CD4-positive, CD25-positive, alpha-beta regulatory T cell (primary cell): ENCODE measurements around the gene CDK2. TPM values are rescaled to one million over a fixed set of nuclear protein-coding genes. Genes with fewer than 3 reads are reported as not detected.

ENCODE experiments used
- ATAC-seq, 2 donors: fragments of 150-1000 bp; cut with Tn5 transposase; one replicate each; pipeline ENCODE4 v1.10.0; 2021; ENCODE audit warnings: low read depth in 2 of 2, moderate number of reproducible peaks in 2 of 2, moderate library complexity in 1 of 2
- DNase-seq, 3 donors: peaks; one replicate each; pipeline versions ENCODE4 v3.0.0 to v3.0.0-alpha.2; 2012 to 2022; ENCODE audit warnings: mixed read lengths in 1 of 3
- H3K27ac ChIP-seq: one replicate; pipeline ENCODE4 v1.7.0; 2013; ENCODE audit warnings: mild to moderate bottlenecking, low read length; ENCODE audit not compliant: insufficient read depth, poor library complexity, severe bottlenecking
- H3K27me3 ChIP-seq: one replicate; pipeline ENCODE4 v1.7.0; 2013; ENCODE audit warnings: low read length; ENCODE audit not compliant: control insufficient read depth, insufficient read depth
- H3K36me3 ChIP-seq: one replicate; pipeline ENCODE4 v1.7.0; 2013; ENCODE audit warnings: mild to moderate bottlenecking, low read length, moderate library complexity; ENCODE audit not compliant: control insufficient read depth, insufficient read depth
- H3K4me1 ChIP-seq: 2 replicates; pipeline ENCODE4 v1.7.0; 2013; ENCODE audit warnings: mild to moderate bottlenecking, low read length; ENCODE audit not compliant: insufficient read depth, control insufficient read depth, poor library complexity, severe bottlenecking
- H3K4me3 ChIP-seq: one replicate; pipeline ENCODE4 v1.7.0; 2013; ENCODE audit warnings: low read depth, mild to moderate bottlenecking, low read length, moderate library complexity
- H3K9me3 ChIP-seq, 2 experiments: 1 replicate in 1 of 2; 2 replicates in 1 of 2; pipeline ENCODE4 v1.7.0; 2013; ENCODE audit warnings: low read length in 2 of 2, mild to moderate bottlenecking in 1 of 2, moderate library complexity in 1 of 2; ENCODE audit not compliant: control insufficient read depth in 2 of 2
- H3K27ac Mint-ChIP-seq, 3 donors: one replicate each; pipeline ENCODE4 v1.8.0; 2020 to 2022; ENCODE audit warnings: mild to moderate bottlenecking in 3 of 3, mixed read lengths in 3 of 3, moderate library complexity in 2 of 3
- H3K27me3 Mint-ChIP-seq: one replicate; pipeline ENCODE4 v1.8.0; 2022; ENCODE audit warnings: mild to moderate bottlenecking, mixed read lengths
- H3K36me3 Mint-ChIP-seq: one replicate; pipeline ENCODE4 v1.8.0; 2020; ENCODE audit warnings: mixed read lengths
- H3K4me1 Mint-ChIP-seq, 4 donors: one replicate each; pipeline ENCODE4 v1.8.0; 2020 to 2022; ENCODE audit warnings: mixed read lengths in 4 of 4, mild to moderate bottlenecking in 1 of 4
- H3K4me3 Mint-ChIP-seq, 4 donors: one replicate each; pipeline ENCODE4 v1.8.0; 2020 to 2022; ENCODE audit warnings: mild to moderate bottlenecking in 4 of 4, mixed read lengths in 4 of 4, moderate library complexity in 3 of 4
- H3K9me3 Mint-ChIP-seq, 7 donors: one replicate each; pipeline ENCODE4 v1.8.0; 2020 to 2022; ENCODE audit warnings: mixed read lengths in 7 of 7, mild to moderate bottlenecking in 3 of 7, moderate library complexity in 2 of 7
- polyA plus RNA-seq, 4 donors: library from polyadenylated mRNA; unstranded; fragments of 300-500 nt; fragmentation: Illumina TruSeq; gene quantifications; one replicate each; pipeline ENCODE4 v1.2.3, GENCODE V29; 2021
- total RNA-seq: library from RNA; stranded (reverse); gene quantifications from one replicate; pipeline ENCODE4 v1.2.3, GENCODE V29; 2022

CDK2 gene
- total and polyA plus RNA-seq, 5 donors from 2014 or later = 8.4 to 28.0 (median 10.7) TPM

- peak in 2 of 3 donors; percentile 62 to 79 for DNase-seq
- H3K36me3 Mint-ChIP-seq = peaks cover 50% of the 10 kb centered on the region
These were observed 34.1 kb upstream of the CDK2 start for GRCh38 chr12:55932551-55932910.

GRCh38 chr12:55933169-55933798, 33.3 kb upstream of the CDK2 start:
- Mint-ChIP-seq H3K36me3 (peaks cover 57% of the 10 kb centered on the region), H3K9me3 (peaks cover 0 to 4% (median 0%) of the 10 kb centered on the region in 7 donors), H3K4me1 (peaks cover 16 to 70% (median 59%) of the 10 kb centered on the region in 4 donors), H3K27me3 (peaks cover 14% of the 10 kb centered on the region), H3K27ac (peak overlapping the region; percentile 96 to 98 (median 97)), H3K4me3 (peak overlapping the region; percentile 90 to 100 (median 98))
- H3K9me3 ChIP-seq = no peaks in the 10 kb centered on the region
- no peak for ATAC-seq
- H3K27ac ChIP-seq = peak overlapping the region; percentile 92
- peaks cover 28% of the 10 kb centered on the region for H3K36me3 ChIP-seq
- H3K27me3 ChIP-seq = no peaks in the 10 kb centered on the region
- H3K4me1 ChIP-seq = peaks cover 72% of the 10 kb centered on the region
- peak overlapping the region; percentile 97 for H3K4me3 ChIP-seq
- DNase-seq = no peak

More at GRCh38 chr12:55932551-55932910, 34.1 kb upstream of the CDK2 start:
- Histone ChIP-seq H3K27me3 (no peaks in the 10 kb centered on the region), H3K36me3 (peaks cover 20% of the 10 kb centered on the region), H3K4me1 (peaks cover 70% of the 10 kb centered on the region), H3K27ac (peak overlapping the region; percentile 92), H3K4me3 (peak overlapping the region; percentile 97), H3K9me3 (no peaks in the 10 kb centered on the region)
- Mint-ChIP-seq H3K4me3 (peak overlapping the region; percentile 90 to 100 (median 98)), H3K4me1 (peaks cover 16 to 67% (median 52%) of the 10 kb centered on the region in 4 donors), H3K9me3 (peaks cover 0 to 4% (median 0%) of the 10 kb centered on the region in 7 donors), H3K27ac (peak overlapping the region; percentile 96 to 98 (median 97)), H3K27me3 (peaks cover 14% of the 10 kb centered on the region)
- ATAC-seq = peak in 1 of 2 donors; percentile 9

- Histone ChIP-seq H3K27ac (peak overlapping the region; percentile 92), H3K36me3 (peaks cover 36% of the 10 kb centered on the region), H3K27me3 (no peaks in the 10 kb centered on the region), H3K4me3 (peak overlapping the region; percentile 97), H3K4me1 (peaks cover 72% of the 10 kb centered on the region), H3K9me3 (no peaks in the 10 kb centered on the region)
- no peak for ATAC-seq
- H3K36me3 Mint-ChIP-seq = peaks cover 62% of the 10 kb centered on the region
- H3K4me3 Mint-ChIP-seq = peak overlapping the region; percentile 90 to 100 (median 98)
- H3K27me3 Mint-ChIP-seq = peaks cover 11% of the 10 kb centered on the region
- no peak for DNase-seq
- peaks cover 0 to 4% (median 0%) of the 10 kb centered on the region in 7 donors for H3K9me3 Mint-ChIP-seq
- peaks cover 16 to 74% (median 65%) of the 10 kb centered on the region in 4 donors for H3K4me1 Mint-ChIP-seq
- H3K27ac Mint-ChIP-seq = peak overlapping the region; percentile 96 to 98 (median 97)
These were observed 32.6 kb upstream of the CDK2 start for GRCh38 chr12:55933799-55934742.

- no peak for ATAC-seq
- Histone ChIP-seq H3K36me3 (peaks cover 43% of the 10 kb centered on the region), H3K27me3 (no peaks in the 10 kb centered on the region), H3K9me3 (no peaks in the 10 kb centered on the region), H3K4me3 (peak overlapping the region; percentile 97), H3K4me1 (peaks cover 72% of the 10 kb centered on the region), H3K27ac (peak overlapping the region; percentile 92)
- H3K27ac Mint-ChIP-seq = peak overlapping the region; percentile 96 to 98 (median 97)
- peaks cover 10 to 74% (median 64%) of the 10 kb centered on the region in 4 donors for H3K4me1 Mint-ChIP-seq
- H3K4me3 Mint-ChIP-seq = peak overlapping the region; percentile 90 to 100 (median 98)
- no peak for DNase-seq
- peaks cover 67% of the 10 kb centered on the region for H3K36me3 Mint-ChIP-seq
- peaks cover 0 to 4% (median 0%) of the 10 kb centered on the region in 7 donors for H3K9me3 Mint-ChIP-seq
- peaks cover 3% of the 10 kb centered on the region for H3K27me3 Mint-ChIP-seq
These were observed 31.9 kb upstream of the CDK2 start for GRCh38 chr12:55934773-55935172.

- Histone ChIP-seq H3K36me3 (peaks cover 52% of the 10 kb centered on the region), H3K27ac (peak overlapping the region; percentile 92), H3K4me1 (peaks cover 78% of the 10 kb centered on the region), H3K9me3 (no peaks in the 10 kb centered on the region), H3K4me3 (peak overlapping the region; percentile 97), H3K27me3 (no peaks in the 10 kb centered on the region)
- peaks cover 6 to 77% (median 67%) of the 10 kb centered on the region in 4 donors for H3K4me1 Mint-ChIP-seq
- no peaks in the 10 kb centered on the region for H3K27me3 Mint-ChIP-seq
- no peak for ATAC-seq
- peak overlapping the region; percentile 90 to 100 (median 98) for H3K4me3 Mint-ChIP-seq
- H3K27ac Mint-ChIP-seq = peak overlapping the region; percentile 96 to 98 (median 97)
- H3K9me3 Mint-ChIP-seq = peaks cover 0 to 4% (median 0%) of the 10 kb centered on the region in 7 donors
- DNase-seq = peak in 1 of 3 donors; percentile 49
- H3K36me3 Mint-ChIP-seq = peaks cover 76% of the 10 kb centered on the region
These were observed 30.9 kb upstream of the CDK2 start for GRCh38 chr12:55935738-55936151.

GRCh38 chr12:55937981-55938380, 28.6 kb upstream of the CDK2 start:
- H3K36me3 ChIP-seq = peaks cover 73% of the 10 kb centered on the region
- no peaks in the 10 kb centered on the region for H3K27me3 Mint-ChIP-seq
- H3K4me3 Mint-ChIP-seq = peak overlapping the region; percentile 52 to 100 (median 86)
- peaks cover 6 to 97% (median 80%) of the 10 kb centered on the region in 4 donors for H3K4me1 Mint-ChIP-seq
- peak overlapping the region; percentile 54 to 97 (median 89) for H3K27ac Mint-ChIP-seq
- DNase-seq = no peak
- H3K27ac ChIP-seq = peak overlapping the region; percentile 92
- H3K4me3 ChIP-seq = peak overlapping the region; percentile 28
- ATAC-seq = no peak
- no peaks in the 10 kb centered on the region for H3K9me3 Mint-ChIP-seq
- no peaks in the 10 kb centered on the region for H3K9me3 ChIP-seq
- H3K27me3 ChIP-seq = no peaks in the 10 kb centered on the region
- peaks cover 80% of the 10 kb centered on the region for H3K4me1 ChIP-seq
- peaks cover 80% of the 10 kb centered on the region for H3K36me3 Mint-ChIP-seq

- Mint-ChIP-seq H3K4me1 (peaks cover 6 to 99% (median 79%) of the 10 kb centered on the region in 4 donors), H3K27me3 (no peaks in the 10 kb centered on the region), H3K36me3 (peaks cover 81% of the 10 kb centered on the region), H3K27ac (peak overlapping the region; percentile 89 to 97 (median 94)), H3K4me3 (peak overlapping the region; percentile 78 to 100 (median 86)), H3K9me3 (no peaks in the 10 kb centered on the region)
- Histone ChIP-seq H3K4me3 (peak overlapping the region; percentile 21), H3K9me3 (no peaks in the 10 kb centered on the region), H3K27ac (peak overlapping the region; percentile 92), H3K27me3 (no peaks in the 10 kb centered on the region), H3K4me1 (peaks cover 70% of the 10 kb centered on the region), H3K36me3 (peaks cover 82% of the 10 kb centered on the region)
- ATAC-seq (peak in 1 of 2 donors; percentile 9), DNase-seq (no peak)
These were observed 27.7 kb upstream of the CDK2 start for GRCh38 chr12:55938826-55939501.
